CD14-positive monocyte (primary cell): ENCODE measurements around the gene NT5C3B. TPM values are rescaled to one million over a fixed set of nuclear protein-coding genes. Genes with fewer than 3 reads are reported as not detected.

Experiments used
- DNase-seq, 3 donors: peaks; one replicate each; pipeline ENCODE4 v3.0.0-alpha.2; 2011 to 2022
- H2AFZ ChIP-seq: 2 replicates; pipeline ENCODE4 v1.6.0; 2012; ENCODE audit warnings: mild to moderate bottlenecking, low read depth, low read length, inconsistent platforms; ENCODE audit not compliant: insufficient read depth, poor library complexity, severe bottlenecking
- H3K27ac ChIP-seq, 2 donors: 1 replicate in 1 of 2; 2 replicates in 1 of 2; pipeline ENCODE4 v1.5.1; 2012 to 2013; ENCODE audit warnings: low read length in 2 of 2, control low read depth in 1 of 2, inconsistent platforms in 1 of 2, low read depth in 1 of 2, mild to moderate bottlenecking in 1 of 2
- H3K27me3 ChIP-seq, 2 donors: one replicate each; pipeline versions ENCODE4 v1.6.0 to v1.6.1; 2011 to 2013; ENCODE audit warnings: low read length in 2 of 2; ENCODE audit not compliant: control insufficient read depth in 2 of 2, insufficient read depth in 2 of 2
- H3K36me3 ChIP-seq, 2 donors: replicated peaks in 1 of 2; 1 replicate in 1 of 2; 2 replicates in 1 of 2; pipeline versions ENCODE4 v1.5.1 to v1.6.1; 2012 to 2013; ENCODE audit warnings: low read length in 2 of 2, control low read depth in 1 of 2, inconsistent platforms in 1 of 2, mild to moderate bottlenecking in 1 of 2; ENCODE audit not compliant: insufficient read depth in 2 of 2, control insufficient read depth in 1 of 2
- H3K4me1 ChIP-seq, 2 donors: 1 replicate in 1 of 2; 2 replicates in 1 of 2; pipeline versions ENCODE4 v1.5.1 to v1.6.1; 2012 to 2013; ENCODE audit warnings: low read length in 2 of 2, control low read depth in 1 of 2, inconsistent platforms in 1 of 2, mild to moderate bottlenecking in 1 of 2, moderate library complexity in 1 of 2; ENCODE audit not compliant: insufficient read depth in 2 of 2, control insufficient read depth in 1 of 2
- H3K4me2 ChIP-seq: replicated peaks from 2 replicates; pipeline ENCODE3; 2012; ENCODE audit warnings: low read length, moderate library complexity, mild to moderate bottlenecking; ENCODE audit not compliant: poor library complexity, severe bottlenecking; ENCODE audit errors: extremely low read depth
- H3K4me3 ChIP-seq, 3 experiments: fragments of 200-600 bp in 1 of 3; sonication (generic) in 1 of 3; replicated peaks in 1 of 3; 1 replicate in 2 of 3; 2 replicates in 1 of 3; pipeline ENCODE4 v1.5.1; 2011 to 2013; ENCODE audit warnings: low read length in 3 of 3, mild to moderate bottlenecking in 3 of 3, control low read depth in 2 of 3, low read depth in 2 of 3, inconsistent platforms in 1 of 3, moderate library complexity in 1 of 3
- H3K79me2 ChIP-seq: 2 replicates; pipeline ENCODE4 v1.6.0; 2012; ENCODE audit warnings: mild to moderate bottlenecking, control low read depth, inconsistent platforms, low read length, moderate library complexity; ENCODE audit not compliant: insufficient read depth
- H3K9ac ChIP-seq: 2 replicates; pipeline ENCODE4 v1.6.0; 2017; ENCODE audit warnings: low read length, mild to moderate bottlenecking; ENCODE audit not compliant: insufficient read depth, poor library complexity, severe bottlenecking
- H3K9me3 ChIP-seq, 2 donors: replicated peaks in 1 of 2; 1 replicate in 1 of 2; 2 replicates in 1 of 2; pipeline versions ENCODE4 v1.5.1 to v1.6.1; 2012 to 2013; ENCODE audit warnings: low read length in 2 of 2, control low read depth in 1 of 2; ENCODE audit not compliant: control insufficient read depth in 1 of 2, insufficient read depth in 1 of 2
- H4K20me1 ChIP-seq: 2 replicates; pipeline ENCODE4 v1.6.0; 2012; ENCODE audit warnings: mild to moderate bottlenecking, low read length, control low read depth, moderate library complexity; ENCODE audit not compliant: insufficient read depth
- H3K27ac Mint-ChIP-seq, 7 donors: one replicate each; pipeline ENCODE4 v1.8.0; 2020; ENCODE audit warnings: mild to moderate bottlenecking in 7 of 7, mixed read lengths in 7 of 7, moderate library complexity in 6 of 7, inconsistent platforms in 2 of 7
- H3K27me3 Mint-ChIP-seq, 3 donors: one replicate each; pipeline ENCODE4 v1.8.0; 2021 to 2022; ENCODE audit warnings: low read depth in 3 of 3, mild to moderate bottlenecking in 3 of 3, mixed read lengths in 3 of 3, moderate library complexity in 3 of 3, inconsistent platforms in 1 of 3
- H3K36me3 Mint-ChIP-seq, 2 donors: one replicate each; pipeline ENCODE4 v1.8.0; 2020; ENCODE audit warnings: mixed read lengths in 2 of 2, inconsistent platforms in 1 of 2, mild to moderate bottlenecking in 1 of 2
- H3K4me1 Mint-ChIP-seq: one replicate; pipeline ENCODE4 v1.8.0; 2020; ENCODE audit warnings: mild to moderate bottlenecking, mixed read lengths
- H3K4me3 Mint-ChIP-seq, 2 donors: one replicate each; pipeline ENCODE4 v1.8.0; 2020; ENCODE audit warnings: mild to moderate bottlenecking in 2 of 2, mixed read lengths in 2 of 2, moderate library complexity in 1 of 2
- H3K9me3 Mint-ChIP-seq, 7 donors: one replicate each; pipeline ENCODE4 v1.8.0; 2020 to 2022; ENCODE audit warnings: mixed read lengths in 7 of 7, mild to moderate bottlenecking in 6 of 7, moderate library complexity in 6 of 7, inconsistent platforms in 2 of 7
- CTCF ChIP-seq: fragments of 200-600 bp; IDR thresholded peaks from one replicate; pipeline ENCODE4 v1.8.0; 2022; ENCODE audit warnings: antibody characterized with exemption, mild to moderate bottlenecking
- WGBS: methylation state at CpG from one replicate; pipeline ENCODE4 v1.1.5; 2013; ENCODE audit warnings: missing lambda C conversion rate; ENCODE audit not compliant: insufficient coverage; 5-methylcytosine and 5-hydroxymethylcytosine counted together
- intact Hi-C, 2 donors: fragments of 100-400 bp; cut with micrococcal nuclease; formaldehyde crosslinking; loops; one replicate each; pipeline versions ENCODE4 v1.15.0 to v1.15.1; 2023
- polyA plus RNA-seq, 3 donors: library from polyadenylated mRNA; depleted of rRNA in 1 of 3; unstranded in 2 of 3; stranded (reverse) in 1 of 3; fragments of 300-500 nt in 2 of 3; fragments of >200 nt in 1 of 3; fragmentation: Illumina TruSeq in 2 of 3; gene quantifications; 1 replicate in 2 of 3; 2 replicates in 1 of 3; pipeline ENCODE4 v1.2.3, GENCODE V29; 2012 to 2021

The NT5C3B gene
- polyA plus RNA-seq, 3 donors, result 11.5 to 14.2 (median 13.5) TPM

- peak; percentile 50 to 69 (median 56) for DNase-seq
- H4K20me1 ChIP-seq, result no peaks in the 10 kb centered on the region
- no peaks in the 10 kb centered on the region for H3K27me3 ChIP-seq
- peaks cover 0 to 2% (median 0%) of the 10 kb centered on the region in 7 donors for H3K9me3 Mint-ChIP-seq
- H3K9me3 ChIP-seq, result no peaks in the 10 kb centered on the region
- no peak overlapping the region for H3K27ac Mint-ChIP-seq
- H2AFZ ChIP-seq, result no peak overlapping the region
- peak; percentile 97 for TF ChIP-seq CTCF
- H3K36me3 Mint-ChIP-seq, result no peaks in the 10 kb centered on the region
- peaks cover 2 to 10% (median 7%) of the 10 kb centered on the region in 3 donors for H3K27me3 Mint-ChIP-seq
- peaks cover 11% of the 10 kb centered on the region for H3K4me1 Mint-ChIP-seq
- peaks cover 5 to 8% of the 10 kb centered on the region in 2 donors for H3K4me1 ChIP-seq
- no peak overlapping the region for H3K4me2 ChIP-seq
- WGBS, result 0% methylated on average over 2 of the region's 14 CpGs
- intact Hi-C loops, result loop anchor here (1.0 to 2.0 kb wide), 2 partner anchors 63 kb away; no protein-coding TSS in a partner anchor
- no peak overlapping the region for H3K4me3 Mint-ChIP-seq
- no peak overlapping the region for H3K27ac ChIP-seq
- no peaks in the 10 kb centered on the region for H3K36me3 ChIP-seq
- H3K79me2 ChIP-seq, result no peaks in the 10 kb centered on the region
- H3K4me3 ChIP-seq, result no peak overlapping the region
- no peak overlapping the region for H3K9ac ChIP-seq
These were observed 34.4 kb downstream of the NT5C3B start for GRCh38 chr17:41801374-41802271.

GRCh38 chr17:41800601-41801373, 35.2 kb downstream of the NT5C3B start:
- Histone ChIP-seq H3K4me3 (no peak overlapping the region), H3K27ac (no peak overlapping the region), H2AFZ (no peak overlapping the region), H4K20me1 (no peaks in the 10 kb centered on the region), H3K9ac (no peak overlapping the region), H3K79me2 (no peaks in the 10 kb centered on the region), H3K4me2 (no peak overlapping the region), H3K9me3 (no peaks in the 10 kb centered on the region), H3K4me1 (peaks cover 12 to 15% of the 10 kb centered on the region in 2 donors), H3K27me3 (no peaks in the 10 kb centered on the region), H3K36me3 (no peaks in the 10 kb centered on the region)
- Mint-ChIP-seq H3K27ac (no peak overlapping the region), H3K27me3 (peaks cover 2 to 7% (median 7%) of the 10 kb centered on the region in 3 donors), H3K9me3 (peaks cover 0 to 2% (median 0%) of the 10 kb centered on the region in 7 donors), H3K4me3 (no peak overlapping the region), H3K4me1 (peaks cover 20% of the 10 kb centered on the region), H3K36me3 (no peaks in the 10 kb centered on the region)
- intact Hi-C loops, result loop anchor here (1.0 to 2.0 kb wide), 2 partner anchors 62 kb away; no protein-coding TSS in a partner anchor
- 90% methylated on average over 11 of the region's 18 CpGs for WGBS
- no peak for TF ChIP-seq CTCF
- DNase-seq, result no peak
